Stimulated activated naive CD8-positive, alpha-beta T cell treated with anti-CD3 and anti-CD28 coated beads, Interleukin-15, Interleukin-2, amounts not matched to agents 100 ng/mL and 50 ng/mL, for 24 hours (primary cell): ENCODE measurements around the gene XPC.
A peak's percentile ranks its signal among the peaks of the same experiment; 100 is the strongest.

Source experiments
- H3K27ac Mint-ChIP-seq: one replicate; pipeline ENCODE4 v1.8.0; 2021; ENCODE audit warnings: mild to moderate bottlenecking, mixed read lengths
- H3K27me3 Mint-ChIP-seq: one replicate; pipeline ENCODE4 v1.8.0; 2021; ENCODE audit warnings: mixed read lengths
- H3K36me3 Mint-ChIP-seq: one replicate; pipeline ENCODE4 v1.8.0; 2021; ENCODE audit warnings: low read depth, mixed read lengths
- H3K4me1 Mint-ChIP-seq: one replicate; pipeline ENCODE4 v1.8.0; 2021; ENCODE audit warnings: low read depth, mixed read lengths
- H3K4me3 Mint-ChIP-seq: one replicate; pipeline ENCODE4 v1.8.0; 2021; ENCODE audit warnings: mild to moderate bottlenecking, mixed read lengths
- H3K9me3 Mint-ChIP-seq: one replicate; pipeline ENCODE4 v1.8.0; 2021; ENCODE audit warnings: mixed read lengths

The XPC gene

DNA sequence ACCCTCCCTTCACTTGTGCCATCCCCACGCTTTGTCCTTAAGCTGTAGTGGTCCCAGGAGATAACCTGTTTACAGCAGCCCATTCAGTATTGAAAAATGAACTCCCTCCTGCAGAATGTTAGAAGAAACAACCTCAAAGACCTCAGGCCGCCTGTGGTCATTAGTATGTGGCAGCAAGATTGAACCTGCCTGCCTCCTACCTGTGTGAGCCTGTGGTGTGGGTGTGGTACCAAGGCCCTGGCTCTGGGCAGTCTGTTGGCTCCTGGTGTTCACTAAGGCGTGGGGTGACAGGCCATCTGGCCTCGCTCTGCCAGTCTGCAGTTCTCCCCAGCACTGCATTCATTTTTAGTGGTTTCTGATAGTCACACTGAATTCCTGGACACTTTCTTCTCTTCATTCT is 21.2 kb upstream of the XPC start:
- Mint-ChIP-seq H3K27me3 (no peaks in the 10 kb centered on the region), H3K27ac (no peak overlapping the region), H3K4me3 (no peak overlapping the region), H3K4me1 (peaks cover 4% of the 10 kb centered on the region), H3K36me3 (peaks cover 51% of the 10 kb centered on the region), H3K9me3 (no peaks in the 10 kb centered on the region)

- Mint-ChIP-seq H3K27me3 (no peaks in the 10 kb centered on the region), H3K9me3 (no peaks in the 10 kb centered on the region), H3K4me1 (peaks cover 42% of the 10 kb centered on the region), H3K36me3 (peaks cover 85% of the 10 kb centered on the region), H3K27ac (no peak overlapping the region), H3K4me3 (no peak overlapping the region)
Measured at GRCh38 chr3:14194865-14195264, 16.5 kb upstream of the XPC start.

DNA sequence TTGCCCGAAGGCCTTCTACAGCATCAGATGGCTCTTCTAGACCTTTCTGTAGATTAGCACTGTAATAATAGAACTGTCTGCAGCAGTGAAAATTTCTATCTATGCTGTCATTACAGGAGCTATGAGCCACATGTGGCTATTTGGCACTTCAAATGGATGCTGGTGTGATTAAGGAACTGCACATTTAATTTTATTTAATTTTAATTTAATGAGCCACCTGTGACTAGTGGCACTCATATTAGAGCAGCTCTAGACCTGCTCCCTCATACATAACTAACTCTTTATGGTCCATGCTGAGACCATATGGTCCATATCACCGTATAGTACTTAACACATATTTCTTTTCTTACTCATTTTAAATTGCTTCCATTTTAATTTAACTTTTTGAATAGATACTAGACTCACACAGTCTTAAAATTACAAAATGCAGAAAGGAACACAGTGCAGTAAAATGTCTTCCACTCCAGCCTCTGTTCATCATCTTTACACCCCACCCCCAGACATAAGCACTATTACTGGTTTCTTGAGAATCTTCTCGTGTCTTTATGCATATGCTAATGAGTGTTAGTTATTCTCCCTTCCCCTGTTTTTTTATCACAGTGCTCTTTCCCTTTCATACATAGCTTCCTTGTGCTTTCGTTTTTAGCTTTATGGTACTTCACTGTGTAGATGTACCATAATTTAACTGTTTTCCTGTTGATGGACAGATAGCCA is 9.8 kb upstream of the XPC start:
- H3K9me3 Mint-ChIP-seq = no peaks in the 10 kb centered on the region
- H3K27me3 Mint-ChIP-seq = no peaks in the 10 kb centered on the region
- peaks cover 58% of the 10 kb centered on the region for H3K4me1 Mint-ChIP-seq
- no peak overlapping the region for H3K27ac Mint-ChIP-seq
- H3K36me3 Mint-ChIP-seq = peaks cover 76% of the 10 kb centered on the region
- H3K4me3 Mint-ChIP-seq = no peak overlapping the region

GRCh38 chr3:14186854-14187458 is 8.6 kb upstream of the XPC start:
- H3K9me3 Mint-ChIP-seq = no peaks in the 10 kb centered on the region
- peaks cover 56% of the 10 kb centered on the region for H3K4me1 Mint-ChIP-seq
- H3K27me3 Mint-ChIP-seq = no peaks in the 10 kb centered on the region
- H3K36me3 Mint-ChIP-seq = peaks cover 79% of the 10 kb centered on the region
- no peak overlapping the region for H3K27ac Mint-ChIP-seq
- no peak overlapping the region for H3K4me3 Mint-ChIP-seq

DNA sequence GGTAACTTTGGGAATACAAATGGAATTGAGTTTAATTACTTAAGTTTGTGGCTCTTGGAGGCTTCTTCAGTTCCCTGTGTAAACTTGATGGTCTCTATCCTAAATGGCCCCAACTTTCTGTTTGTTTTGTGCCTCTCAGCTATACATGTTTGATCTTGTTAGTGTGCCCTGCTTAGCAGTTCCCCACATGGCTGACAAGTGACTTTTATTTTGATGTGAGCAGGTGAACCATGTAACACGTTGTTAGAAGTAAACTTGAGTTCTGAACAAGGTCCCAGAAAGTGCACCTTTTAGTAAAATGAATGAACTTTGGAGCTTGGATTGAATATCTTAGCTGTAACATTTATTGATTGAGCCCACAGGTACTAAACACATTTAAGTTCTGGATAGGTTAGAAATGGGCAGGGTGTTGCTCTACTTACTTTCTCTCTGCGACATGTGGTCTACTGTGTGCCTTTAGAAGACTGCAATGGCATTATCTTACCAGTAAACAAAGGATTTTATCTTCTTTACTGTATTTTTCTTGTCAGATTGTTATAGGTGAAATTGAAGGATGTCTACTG is 4.7 kb upstream of the XPC start:
- H3K36me3 Mint-ChIP-seq = peaks cover 48% of the 10 kb centered on the region
- H3K4me1 Mint-ChIP-seq = peaks cover 47% of the 10 kb centered on the region
- no peak overlapping the region for H3K27ac Mint-ChIP-seq
- no peaks in the 10 kb centered on the region for H3K9me3 Mint-ChIP-seq
- no peaks in the 10 kb centered on the region for H3K27me3 Mint-ChIP-seq
- no peak overlapping the region for H3K4me3 Mint-ChIP-seq

GRCh38 chr3:14181253-14181652 is 2.9 kb upstream of the XPC start:
- H3K36me3 Mint-ChIP-seq = peaks cover 42% of the 10 kb centered on the region
- H3K27ac Mint-ChIP-seq = no peak overlapping the region
- H3K27me3 Mint-ChIP-seq = no peaks in the 10 kb centered on the region
- H3K9me3 Mint-ChIP-seq = no peaks in the 10 kb centered on the region
- peaks cover 62% of the 10 kb centered on the region for H3K4me1 Mint-ChIP-seq
- H3K4me3 Mint-ChIP-seq = no peak overlapping the region

GRCh38 chr3:14179795-14180194 is 1.4 kb upstream of the XPC start:
- H3K4me1 Mint-ChIP-seq = peaks cover 72% of the 10 kb centered on the region
- H3K36me3 Mint-ChIP-seq = peaks cover 32% of the 10 kb centered on the region

GRCh38 chr3:14179114-14179465 is 689 bp upstream of the XPC start:
- Mint-ChIP-seq H3K4me1 (peaks cover 79% of the 10 kb centered on the region), H3K4me3 (peak overlapping the region; percentile 94), H3K27ac (peak overlapping the region; percentile 97), H3K9me3 (no peaks in the 10 kb centered on the region), H3K27me3 (no peaks in the 10 kb centered on the region), H3K36me3 (peaks cover 30% of the 10 kb centered on the region)

More at GRCh38 chr3:14179795-14180194, 1.4 kb upstream of the XPC start:
- H3K4me3 Mint-ChIP-seq = peak overlapping the region; percentile 94
- peak overlapping the region; percentile 97 for H3K27ac Mint-ChIP-seq
- H3K9me3 Mint-ChIP-seq = no peaks in the 10 kb centered on the region
- no peaks in the 10 kb centered on the region for H3K27me3 Mint-ChIP-seq

GRCh38 chr3:14177580-14178246 is 688 bp downstream of the XPC start:
- Mint-ChIP-seq H3K27ac (peak overlapping the region; percentile 97), H3K27me3 (no peaks in the 10 kb centered on the region), H3K36me3 (peaks cover 24% of the 10 kb centered on the region), H3K9me3 (no peaks in the 10 kb centered on the region), H3K4me1 (peaks cover 79% of the 10 kb centered on the region), H3K4me3 (peak overlapping the region; percentile 94)

DNA sequence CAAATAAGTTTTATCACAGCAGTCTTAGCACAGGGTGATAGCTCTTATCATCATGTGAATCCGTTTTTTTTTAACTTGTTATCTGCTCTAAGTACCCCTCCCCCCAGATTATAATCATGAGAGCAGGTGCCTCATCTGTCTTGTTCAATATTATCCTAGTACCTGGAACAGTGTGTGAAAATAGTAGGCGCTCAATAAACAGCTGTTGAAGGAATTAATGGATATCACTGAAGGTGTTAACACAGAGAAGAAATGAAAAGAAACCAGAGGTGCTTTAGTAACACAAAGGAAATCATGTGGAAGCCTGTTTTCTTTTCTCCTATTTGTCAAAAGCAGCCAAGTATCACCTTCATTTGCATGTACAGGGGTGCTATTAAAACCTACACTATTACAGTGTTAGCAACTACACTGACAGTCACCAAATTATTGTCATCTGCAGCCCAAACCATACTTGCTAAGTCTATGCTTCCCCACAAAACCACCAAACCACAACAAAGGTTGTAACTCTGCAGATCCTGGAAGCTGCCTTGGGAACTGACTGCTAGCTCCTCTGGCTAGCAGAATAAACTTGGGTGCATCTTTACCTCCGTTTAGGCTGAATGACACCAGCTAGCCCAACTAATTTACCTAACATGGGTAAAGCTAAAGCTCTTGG is 2.9 kb downstream of the XPC start:
- H3K4me3 Mint-ChIP-seq = peak overlapping the region; percentile 60
- H3K27me3 Mint-ChIP-seq = no peaks in the 10 kb centered on the region
- peak overlapping the region; percentile 67 for H3K27ac Mint-ChIP-seq
- H3K4me1 Mint-ChIP-seq = peaks cover 72% of the 10 kb centered on the region
- peaks cover 32% of the 10 kb centered on the region for H3K36me3 Mint-ChIP-seq
- no peaks in the 10 kb centered on the region for H3K9me3 Mint-ChIP-seq

- Mint-ChIP-seq H3K4me1 (peaks cover 69% of the 10 kb centered on the region), H3K36me3 (peaks cover 42% of the 10 kb centered on the region), H3K9me3 (no peaks in the 10 kb centered on the region), H3K27me3 (no peaks in the 10 kb centered on the region), H3K27ac (no peak overlapping the region), H3K4me3 (no peak overlapping the region)
Measured at GRCh38 chr3:14174483-14174882, 3.9 kb downstream of the XPC start.

GRCh38 chr3:14172496-14172895 is 5.9 kb downstream of the XPC start:
- Mint-ChIP-seq H3K36me3 (peaks cover 55% of the 10 kb centered on the region), H3K9me3 (no peaks in the 10 kb centered on the region), H3K27ac (no peak overlapping the region), H3K4me3 (no peak overlapping the region), H3K27me3 (no peaks in the 10 kb centered on the region), H3K4me1 (peaks cover 53% of the 10 kb centered on the region)

- Mint-ChIP-seq H3K27ac (peak overlapping the region; percentile 24), H3K4me3 (no peak overlapping the region), H3K27me3 (no peaks in the 10 kb centered on the region), H3K4me1 (peaks cover 37% of the 10 kb centered on the region), H3K9me3 (no peaks in the 10 kb centered on the region), H3K36me3 (peaks cover 72% of the 10 kb centered on the region)
Measured at GRCh38 chr3:14170531-14171159, 7.8 kb downstream of the XPC start.

DNA sequence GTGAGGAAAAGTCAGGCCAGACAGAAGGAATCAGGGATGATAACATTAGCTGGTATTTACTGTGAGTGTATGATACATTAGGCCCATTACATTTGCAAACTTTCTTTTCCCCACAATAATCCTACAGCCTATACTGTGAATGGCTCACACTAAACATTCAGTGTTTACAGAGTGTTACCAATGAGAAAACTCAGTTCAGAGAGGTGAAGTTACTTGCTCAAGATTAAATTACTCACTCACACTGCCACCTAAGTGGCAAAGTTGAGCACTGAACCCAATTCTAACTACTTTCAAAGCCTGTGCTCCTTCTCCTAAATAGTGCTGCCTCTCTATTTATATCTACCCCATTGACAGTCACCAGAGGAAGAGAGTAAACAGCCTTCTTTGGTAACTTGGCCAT is 8.5 kb downstream of the XPC start:
- Mint-ChIP-seq H3K9me3 (no peaks in the 10 kb centered on the region), H3K36me3 (peaks cover 80% of the 10 kb centered on the region), H3K27me3 (no peaks in the 10 kb centered on the region), H3K4me1 (peaks cover 29% of the 10 kb centered on the region), H3K4me3 (no peak overlapping the region), H3K27ac (no peak overlapping the region)
